Stomach (tissue), 9 donors: ENCODE data around the gene ADORA1. TPM values are rescaled to one million over a fixed set of nuclear protein-coding genes. Genes with fewer than 3 reads are reported as not detected.

Source experiments
- DNase-seq, 2 donors: peaks; one replicate each; pipeline versions ENCODE4 v3.0.0 to v3.0.0-alpha.2; 2013 to 2019
- H3K27ac ChIP-seq, 5 donors: fragments of 200-600 bp in 4 of 5; sonication (generic) in 4 of 5; one replicate each; pipeline ENCODE4 v1.5.1; 2013 to 2019; ENCODE audit warnings: mild to moderate bottlenecking in 1 of 5, moderate library complexity in 1 of 5
- H3K27me3 ChIP-seq, 3 donors: fragments of 200-600 bp; sonication (generic); one replicate each; pipeline ENCODE4 v1.5.1; 2017 to 2019; ENCODE audit warnings: mixed run types in 1 of 3
- H3K36me3 ChIP-seq, 4 donors: fragments of 200-600 bp; sonication (generic); 1 replicate in 3 of 4; 2 replicates in 1 of 4; pipeline ENCODE4 v1.5.1; 2016 to 2019
- H3K4me1 ChIP-seq, 4 donors: fragments of 200-600 bp; sonication (generic); one replicate each; pipeline ENCODE4 v1.5.1; 2016 to 2019
- H3K4me3 ChIP-seq, 4 donors: fragments of 200-600 bp; sonication (generic) in 3 of 4; one replicate each; pipeline ENCODE4 v1.5.1; 2016 to 2019; ENCODE audit warnings: mild to moderate bottlenecking in 1 of 4
- H3K9me3 ChIP-seq, 4 donors: fragments of 200-600 bp; sonication (generic); one replicate each; pipeline ENCODE4 v1.5.1; 2016 to 2019
- EP300 ChIP-seq: sonication (generic); formaldehyde crosslinking; IDR thresholded peaks from one replicate; pipeline ENCODE4 v1.6.1; 2017; ENCODE audit warnings: antibody characterized with exemption
- POLR2A ChIP-seq, 4 donors: fragments of 450-650 bp; IDR thresholded peaks; one replicate each; pipeline ENCODE4 v1.6.1; 2016; ENCODE audit warnings: antibody characterized with exemption in 4 of 4, control low read depth in 2 of 4, mild to moderate bottlenecking in 1 of 4, moderate library complexity in 1 of 4
- POLR2AphosphoS5 ChIP-seq, 3 donors: sonication (generic); formaldehyde crosslinking; IDR thresholded peaks; one replicate each; pipeline ENCODE4 v1.6.1; 2016; ENCODE audit warnings: antibody characterized with exemption in 3 of 3
- WGBS, 5 donors: extraction: QIAGEN DNeasy Blood & Tissue Kit in 3 of 5; methylation state at CpG; one replicate each; pipeline versions ENCODE4 v1.1.5 to v1.1.7; 2013 to 2018; 5-methylcytosine and 5-hydroxymethylcytosine counted together
- intact Hi-C: fragments of 100-400 bp; cut with DNase I; formaldehyde crosslinking; loops from one replicate; pipeline ENCODE4 v1.15.1; 2023; ENCODE audit warnings: low total_unique reads
- polyA plus RNA-seq, 3 donors: library from polyadenylated mRNA; stranded (reverse); fragments of 200-250 nt; gene quantifications; one replicate each; pipeline ENCODE4 v1.2.3, GENCODE V29; 2013
- total RNA-seq, 5 donors: library from RNA; depleted of rRNA; stranded (reverse); fragments of >200 nt; gene quantifications; one replicate each; pipeline versions ENCODE4 v1.1.0 to v1.2.3, GENCODE V29; 2014 to 2016
- TF ChIP-seq, protein P1 (sequence below), 7 experiments: fragments of 450-650 bp in 4 of 7; fragments of 200-600 bp in 3 of 7; sonication (generic) in 3 of 7; IDR thresholded peaks; one replicate each; pipeline ENCODE4 v1.5.1; 2016 to 2019; ENCODE audit warnings: antibody characterized with exemption in 7 of 7, control low read depth in 2 of 7, mild to moderate bottlenecking in 1 of 7
- donor health status: healthy with polysubstance abuse.
- donor health status: Bipolar disorder and iron deficiency.
- donor health status: healthy.

The ADORA1 gene
- total and polyA plus RNA-seq, 8 donors: 0.18 to 4.2 (median 2.1) TPM; not detected in 2

DNA sequence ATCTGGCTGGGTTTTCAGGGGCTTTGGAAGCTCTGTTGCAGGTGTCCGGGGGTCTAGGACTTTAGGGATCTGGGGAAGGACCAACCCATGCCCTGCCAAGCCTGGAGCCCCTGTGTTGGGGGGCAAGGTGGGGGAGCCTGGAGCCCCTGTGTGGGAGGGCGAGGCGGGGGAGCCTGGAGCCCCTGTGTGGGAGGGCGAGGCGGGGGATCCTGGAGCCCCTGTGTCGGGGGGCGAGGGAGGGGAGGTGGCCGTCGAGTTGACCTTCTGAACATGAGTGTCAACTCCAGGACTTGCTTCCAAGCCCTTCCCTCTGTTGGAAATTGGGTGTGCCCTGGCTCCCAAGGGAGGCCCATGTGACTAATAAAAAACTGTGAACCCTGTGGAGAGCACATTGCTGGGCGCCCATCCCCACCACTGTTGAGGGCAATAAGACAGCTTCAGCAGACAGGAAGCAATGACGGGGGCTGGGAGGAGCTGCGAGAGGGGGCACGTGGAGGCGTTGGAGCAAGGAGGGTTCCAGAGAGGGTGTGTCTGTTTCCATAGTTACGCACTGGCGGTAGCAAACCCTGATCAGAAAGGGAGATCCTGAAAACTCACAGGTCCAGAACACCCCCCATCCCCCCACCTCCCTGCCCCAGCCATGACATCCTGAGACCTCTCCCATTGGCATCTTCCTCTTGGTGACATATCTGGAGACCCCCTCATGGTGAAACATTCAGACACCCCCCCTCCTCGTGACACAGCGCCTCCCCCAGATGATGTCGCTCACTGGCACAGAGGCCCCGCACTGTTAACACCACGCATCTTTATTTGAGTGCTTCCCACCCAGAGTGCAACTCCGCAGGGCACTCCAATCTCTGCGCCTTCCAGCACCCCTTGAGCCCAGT is 39.7 kb downstream of the ADORA1 start:
- Histone ChIP-seq H3K4me1 (peaks cover 0 to 9% (median 0%) of the 10 kb centered on the region in 4 donors), H3K9me3 (no peaks in the 10 kb centered on the region), H3K27me3 (peaks cover 0 to 5% (median 0%) of the 10 kb centered on the region in 3 donors), H3K36me3 (no peaks in the 10 kb centered on the region), H3K27ac (no peak overlapping the region), H3K4me3 (no peak overlapping the region)
- intact Hi-C loops: no loop called here
- TF ChIP-seq POLR2AphosphoS5 (IDR thresholded peaks at IDR 0.05): no peak
- no peak for TF ChIP-seq POLR2A (IDR thresholded peaks at IDR 0.05)
- TF ChIP-seq, protein P1, sequence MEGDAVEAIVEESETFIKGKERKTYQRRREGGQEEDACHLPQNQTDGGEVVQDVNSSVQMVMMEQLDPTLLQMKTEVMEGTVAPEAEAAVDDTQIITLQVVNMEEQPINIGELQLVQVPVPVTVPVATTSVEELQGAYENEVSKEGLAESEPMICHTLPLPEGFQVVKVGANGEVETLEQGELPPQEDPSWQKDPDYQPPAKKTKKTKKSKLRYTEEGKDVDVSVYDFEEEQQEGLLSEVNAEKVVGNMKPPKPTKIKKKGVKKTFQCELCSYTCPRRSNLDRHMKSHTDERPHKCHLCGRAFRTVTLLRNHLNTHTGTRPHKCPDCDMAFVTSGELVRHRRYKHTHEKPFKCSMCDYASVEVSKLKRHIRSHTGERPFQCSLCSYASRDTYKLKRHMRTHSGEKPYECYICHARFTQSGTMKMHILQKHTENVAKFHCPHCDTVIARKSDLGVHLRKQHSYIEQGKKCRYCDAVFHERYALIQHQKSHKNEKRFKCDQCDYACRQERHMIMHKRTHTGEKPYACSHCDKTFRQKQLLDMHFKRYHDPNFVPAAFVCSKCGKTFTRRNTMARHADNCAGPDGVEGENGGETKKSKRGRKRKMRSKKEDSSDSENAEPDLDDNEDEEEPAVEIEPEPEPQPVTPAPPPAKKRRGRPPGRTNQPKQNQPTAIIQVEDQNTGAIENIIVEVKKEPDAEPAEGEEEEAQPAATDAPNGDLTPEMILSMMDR (IDR thresholded peaks at IDR 0.05): no peak
- TF ChIP-seq EP300: no peak
- 73 to 84% (median 76%) methylated on average over 21 to 23 of the region's 23 CpGs for WGBS, 5 donors
- peak in 1 of 2 donors; percentile 44 for DNase-seq

DNA sequence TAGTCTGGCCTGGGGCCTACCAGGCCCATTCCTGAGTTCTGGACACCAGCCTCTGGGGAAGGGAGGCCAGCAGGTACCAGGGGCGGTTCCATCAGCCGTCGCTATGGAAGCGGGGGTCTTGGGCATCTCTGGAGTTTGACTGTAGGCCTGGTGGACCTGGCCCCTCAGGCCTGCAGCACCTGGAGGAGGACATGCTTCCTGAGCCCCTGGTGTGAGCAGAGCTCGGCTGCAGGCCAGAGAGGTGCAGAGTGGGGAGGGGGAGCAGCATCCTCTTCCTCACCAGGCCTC is 40.3 kb downstream of the ADORA1 start:
- no peaks in the 10 kb centered on the region for H3K36me3 ChIP-seq
- H3K4me3 ChIP-seq: no peak overlapping the region
- no peak overlapping the region for H3K27ac ChIP-seq
- DNase-seq: no peak
- no peaks in the 10 kb centered on the region for H3K9me3 ChIP-seq
- no peak for TF ChIP-seq POLR2A (IDR thresholded peaks at IDR 0.05)
- TF ChIP-seq, protein P1 (IDR thresholded peaks at IDR 0.05): no peak
- TF ChIP-seq EP300: no peak
- TF ChIP-seq POLR2AphosphoS5 (IDR thresholded peaks at IDR 0.05): no peak
- H3K27me3 ChIP-seq: no peaks in the 10 kb centered on the region
- peaks cover 0 to 9% (median 0%) of the 10 kb centered on the region in 4 donors for H3K4me1 ChIP-seq
- intact Hi-C loops: no loop called here
- WGBS, 5 donors: 85 to 99% (median 89%) methylated on average over 5 of the region's 5 CpGs

DNA sequence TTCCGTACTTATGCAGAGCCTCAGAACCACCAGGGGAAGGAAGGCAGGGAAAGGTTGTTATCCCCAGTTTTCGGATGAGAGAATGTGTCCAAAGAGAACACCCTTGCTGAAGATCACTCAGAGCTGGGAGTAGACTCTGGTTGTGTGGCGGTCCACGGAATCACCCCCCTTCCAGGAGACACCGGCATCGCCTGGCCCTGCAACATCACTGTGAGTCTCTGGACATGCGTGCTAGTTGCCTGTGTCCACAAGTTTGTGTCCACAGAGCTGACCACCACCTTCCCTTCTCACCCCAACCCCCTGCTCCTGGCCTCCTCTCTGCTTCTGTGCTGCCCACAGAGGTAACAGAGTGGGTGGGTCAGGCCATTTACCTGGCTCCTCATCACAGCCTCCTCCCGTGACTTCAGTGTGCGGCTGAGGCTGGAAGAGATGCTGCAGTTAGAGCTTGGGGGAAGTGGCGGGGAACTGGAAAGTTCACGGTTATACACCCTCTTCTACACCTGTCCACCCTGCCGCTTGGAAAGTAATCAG is 40.8 kb downstream of the ADORA1 start:
- H3K27me3 ChIP-seq: no peaks in the 10 kb centered on the region
- H3K4me3 ChIP-seq: no peak overlapping the region
- intact Hi-C loops: no loop called here
- peaks cover 0 to 9% (median 0%) of the 10 kb centered on the region in 4 donors for H3K4me1 ChIP-seq
- 92 to 94% (median 93%) methylated on average over 12 of the region's 12 CpGs for WGBS, 5 donors
- TF ChIP-seq POLR2AphosphoS5 (IDR thresholded peaks at IDR 0.05) (no peak), POLR2A (IDR thresholded peaks at IDR 0.05) (no peak), EP300 (no peak)
- TF ChIP-seq, protein P1 (IDR thresholded peaks at IDR 0.05): no peak
- no peak for DNase-seq
- H3K36me3 ChIP-seq: no peaks in the 10 kb centered on the region
- H3K27ac ChIP-seq: no peak overlapping the region
- no peaks in the 10 kb centered on the region for H3K9me3 ChIP-seq

DNA sequence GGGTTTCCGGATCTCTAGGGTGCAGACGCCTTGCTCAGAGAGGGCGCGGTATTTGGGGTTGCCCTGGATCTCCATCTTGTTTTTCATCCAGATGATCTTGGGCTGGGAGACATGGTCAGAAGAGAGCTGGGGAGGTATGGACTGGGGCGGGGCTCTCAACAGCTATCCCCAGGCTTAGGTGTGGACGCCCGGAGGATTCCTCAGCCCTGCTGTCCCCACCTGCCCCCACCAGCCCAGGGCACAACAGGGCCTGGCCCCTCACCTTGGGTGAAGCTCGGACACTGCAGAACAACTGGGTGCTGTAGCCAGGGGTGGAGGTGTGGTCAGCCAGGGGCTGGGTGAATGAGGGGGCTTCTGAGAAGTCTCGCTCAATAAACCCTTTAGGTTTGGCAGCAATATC is 41.5 kb downstream of the ADORA1 start:
- Histone ChIP-seq H3K4me1 (peaks cover 0 to 9% (median 0%) of the 10 kb centered on the region in 4 donors), H3K27ac (no peak overlapping the region), H3K9me3 (no peaks in the 10 kb centered on the region), H3K4me3 (no peak overlapping the region), H3K36me3 (no peaks in the 10 kb centered on the region), H3K27me3 (no peaks in the 10 kb centered on the region)
- DNase-seq: no peak
- intact Hi-C loops: no loop called here
- TF ChIP-seq, protein P1 (IDR thresholded peaks at IDR 0.05): no peak
- no peak for TF ChIP-seq EP300
- no peak for TF ChIP-seq POLR2AphosphoS5 (IDR thresholded peaks at IDR 0.05)
- no peak for TF ChIP-seq POLR2A (IDR thresholded peaks at IDR 0.05)
- WGBS, 5 donors: 89 to 96% (median 93%) methylated on average over 9 of the region's 9 CpGs
